Caco-2 (cell line): ENCODE data around the gene IQSEC1. TPM values are rescaled to one million over a fixed set of nuclear protein-coding genes. Genes with fewer than 3 reads are reported as not detected.

Experiments
- BruUV-seq: library from RNA; stranded (reverse); fragments of 400-500 nt; replicated peaks from 2 replicates; lab custom pipeline; 2021; lab: Mats Ljungman, UMichigan
- CTCF ChIA-PET: fragments of 300-600 bp; sonication (Branson Sonifier 250); formaldehyde crosslinking; loops from one replicate; lab custom pipeline; 2022; ENCODE audit warnings: antibody characterized with exemption; lab: Charles Lee
- POLR2A ChIA-PET: fragments of 300-600 bp; sonication (Branson Sonifier 250); formaldehyde crosslinking; loops from one replicate; lab custom pipeline; 2022; ENCODE audit warnings: antibody characterized with exemption; lab: Charles Lee
- DNase-seq, 2 experiments: peaks; one replicate each; pipeline versions ENCODE4 v3.0.0 to v3.0.0-alpha.2; 2020 to 2022
- H3K27me3 ChIP-seq: replicated peaks from 2 replicates; pipeline ENCODE4 v1.6.0; 2011; ENCODE audit warnings: low read length; ENCODE audit not compliant: control insufficient read depth, insufficient read depth
- H3K36me3 ChIP-seq: 2 replicates; pipeline ENCODE4 v1.5.1; 2011; ENCODE audit warnings: low read length; ENCODE audit not compliant: control insufficient read depth, insufficient read depth
- H3K4me1 ChIP-seq: fragments of 250-450 bp; sonication (Bioruptor Pico); 2 replicates; pipeline ENCODE4 v1.5.1; 2020; ENCODE audit warnings: mild to moderate bottlenecking
- H3K4me3 ChIP-seq: 2 replicates; pipeline ENCODE4 v1.5.1; 2011; ENCODE audit warnings: low read depth, mild to moderate bottlenecking, control low read depth, low read length
- H3K9me3 ChIP-seq: fragments of 250-450 bp; sonication (Bioruptor Pico); 2 replicates; pipeline ENCODE4 v1.5.1; 2020; ENCODE audit warnings: mild to moderate bottlenecking, moderate library complexity
- H3K27ac Mint-ChIP-seq: one replicate; pipeline ENCODE4 v1.8.0; 2022; ENCODE audit warnings: mixed read lengths; ENCODE audit not compliant: unreplicated experiment
- H3K27me3 Mint-ChIP-seq: one replicate; pipeline ENCODE4 v1.8.0; 2022; ENCODE audit warnings: mixed read lengths; ENCODE audit not compliant: insufficient read depth, unreplicated experiment
- H3K36me3 Mint-ChIP-seq: one replicate; pipeline ENCODE4 v1.8.0; 2022; ENCODE audit warnings: mild to moderate bottlenecking, mixed read lengths; ENCODE audit not compliant: insufficient read depth, unreplicated experiment
- H3K4me1 Mint-ChIP-seq: one replicate; pipeline ENCODE4 v1.8.0; 2022; ENCODE audit warnings: low read depth, mixed read lengths; ENCODE audit not compliant: unreplicated experiment
- H3K4me3 Mint-ChIP-seq: one replicate; pipeline ENCODE4 v1.8.0; 2022; ENCODE audit warnings: mild to moderate bottlenecking, moderate library complexity, mixed read lengths; ENCODE audit not compliant: unreplicated experiment
- H3K9me3 Mint-ChIP-seq: one replicate; pipeline ENCODE4 v1.8.0; 2022; ENCODE audit warnings: mixed read lengths; ENCODE audit not compliant: unreplicated experiment
- CTCF ChIP-seq, 2 experiments: fragments of 200-600 bp in 1 of 2; IDR thresholded peaks; 1 replicate in 1 of 2; 2 replicates in 1 of 2; pipeline versions ENCODE4 v1.5.1 to v1.8.0; 2011 to 2022; ENCODE audit warnings: antibody characterized with exemption in 1 of 2, control low read depth in 1 of 2, inconsistent platforms in 1 of 2, low read depth in 1 of 2, low read length in 1 of 2, mild to moderate bottlenecking in 1 of 2, moderate library complexity in 1 of 2; ENCODE audit not compliant: insufficient read depth in 1 of 2, severe bottlenecking in 1 of 2, unreplicated experiment in 1 of 2
- intact Hi-C: fragments of 100-400 bp; cut with micrococcal nuclease; formaldehyde crosslinking; loops from one replicate; pipeline ENCODE4 v1.10.0; 2022; ENCODE audit not compliant: unreplicated experiment
- total RNA-seq: library from RNA; stranded (reverse); gene quantifications from 2 replicates; pipeline ENCODE4 v1.2.3, GENCODE V29; 2022

IQSEC1 gene
- total RNA-seq, 1 experiment from 2014 or later, result 40.0 TPM

GRCh38 chr3:12963922-12964701 lies 109.1 kb downstream of the IQSEC1 start:
- intact Hi-C loops, result loop anchor here (1.0 kb wide), 1 partner anchor 31 kb away; no protein-coding TSS in a partner anchor
- POLR2A ChIA-PET, result no interaction called here
- H3K4me1 Mint-ChIP-seq, result peaks cover 39% of the 10 kb centered on the region

GRCh38 chr3:12963231-12963896 lies 109.9 kb downstream of the IQSEC1 start:
- ChIA-PET POLR2A (no interaction called here), CTCF (no interaction called here)
- no peaks in the 10 kb centered on the region for H3K36me3 ChIP-seq
- Mint-ChIP-seq H3K4me1 (peaks cover 36% of the 10 kb centered on the region), H3K27ac (peak overlapping the region; percentile 28), H3K9me3 (no peaks in the 10 kb centered on the region), H3K36me3 (peaks cover 5% of the 10 kb centered on the region), H3K27me3 (no peaks in the 10 kb centered on the region), H3K4me3 (no peak overlapping the region)
- no peaks in the 10 kb centered on the region for H3K9me3 ChIP-seq
- no peak for DNase-seq
- no peak for TF ChIP-seq CTCF (IDR thresholded peaks at IDR 0.05; ENCODE audit: insufficient read depth in 1 of 2, low read depth in 1 of 2, low read length in 1 of 2, severe bottlenecking in 1 of 2, unreplicated experiment in 1 of 2)
- H3K4me3 ChIP-seq, result no peak overlapping the region
- BruUV-seq, result no TSS peak
- intact Hi-C loops, result no loop called here
- no peaks in the 10 kb centered on the region for H3K27me3 ChIP-seq
- H3K4me1 ChIP-seq, result peaks cover 40% of the 10 kb centered on the region

More at GRCh38 chr3:12963922-12964701, 109.1 kb downstream of the IQSEC1 start:
- peaks cover 5% of the 10 kb centered on the region for H3K36me3 Mint-ChIP-seq
- no peaks in the 10 kb centered on the region for H3K9me3 Mint-ChIP-seq
- CTCF ChIA-PET, result interaction anchor here (1.3 to 1.5 kb wide), 2 partner anchors 20 to 31 kb away, joined by 9 to 15 read pairs; no protein-coding TSS in a partner anchor
- no peak for TF ChIP-seq CTCF (IDR thresholded peaks at IDR 0.05; ENCODE audit: insufficient read depth in 1 of 2, low read depth in 1 of 2, low read length in 1 of 2, severe bottlenecking in 1 of 2, unreplicated experiment in 1 of 2)
- H3K4me1 ChIP-seq, result peaks cover 40% of the 10 kb centered on the region
- H3K27me3 ChIP-seq, result no peaks in the 10 kb centered on the region
- no peaks in the 10 kb centered on the region for H3K27me3 Mint-ChIP-seq
- H3K4me3 Mint-ChIP-seq, result peak overlapping the region; percentile 95
- H3K36me3 ChIP-seq, result no peaks in the 10 kb centered on the region
- no peak for DNase-seq
- no peak overlapping the region for H3K27ac Mint-ChIP-seq
- BruUV-seq, result no TSS peak
- no peak overlapping the region for H3K4me3 ChIP-seq
- H3K9me3 ChIP-seq, result no peaks in the 10 kb centered on the region

- no peaks in the 10 kb centered on the region for H3K36me3 ChIP-seq
- Mint-ChIP-seq H3K4me3 (no peak overlapping the region), H3K27ac (peak overlapping the region; percentile 28), H3K27me3 (no peaks in the 10 kb centered on the region), H3K4me1 (peaks cover 34% of the 10 kb centered on the region), H3K36me3 (peaks cover 12% of the 10 kb centered on the region), H3K9me3 (no peaks in the 10 kb centered on the region)
- no peak for TF ChIP-seq CTCF (IDR thresholded peaks at IDR 0.05; ENCODE audit: insufficient read depth in 1 of 2, low read depth in 1 of 2, low read length in 1 of 2, severe bottlenecking in 1 of 2, unreplicated experiment in 1 of 2)
- POLR2A ChIA-PET, result no interaction called here
- peaks cover 37% of the 10 kb centered on the region for H3K4me1 ChIP-seq
- CTCF ChIA-PET, result no interaction called here
- H3K27me3 ChIP-seq, result no peaks in the 10 kb centered on the region
- BruUV-seq, result no TSS peak
- H3K9me3 ChIP-seq, result no peaks in the 10 kb centered on the region
- intact Hi-C loops, result no loop called here
- no peak for DNase-seq
- H3K4me3 ChIP-seq, result no peak overlapping the region
These were observed 110.9 kb downstream of the IQSEC1 start for GRCh38 chr3:12962292-12962691.
